Measurements from ENCODE around the gene PIP5K1C.
"Not testable (repeated sequence)": the region's sequence is repeated elsewhere in the genome, so short reads cannot be mapped to it uniquely, and the experiment has no call there.

PIP5K1C gene

GRCh38 chr19:3632739-3633558, 67.3 kb downstream of the PIP5K1C start:
- peak in 32 of 56 donors; percentile 5 to 68 (median 28) for DNase-seq

- DNase-seq, result no peak
Measured at GRCh38 chr19:3632098-3632497, 68.2 kb downstream of the PIP5K1C start.

- no peak for DNase-seq
Measured at GRCh38 chr19:3631053-3631861, 69.0 kb downstream of the PIP5K1C start.

GRCh38 chr19:3628766-3629165, 71.5 kb downstream of the PIP5K1C start:
- DNase-seq, result not testable (repeated sequence)

- no peak for DNase-seq
Measured at GRCh38 chr19:3627351-3627723, 72.9 kb downstream of the PIP5K1C start.

- peak; percentile 88 to 99 (median 96) for DNase-seq
Measured at GRCh38 chr19:3626473-3627350, 73.6 kb downstream of the PIP5K1C start, which contains the start of gene CACTIN. CACTIN (minus strand) TSS chr19:3626790; CDS start chr19:3626762, 28 bp downstream.

GRCh38 chr19:3625996-3626472, 74.2 kb downstream of the PIP5K1C start:
- DNase-seq, result no peak

GRCh38 chr19:3623716-3624115, 76.6 kb downstream of the PIP5K1C start:
- DNase-seq, result no peak

- DNase-seq, result no peak
Measured at GRCh38 chr19:3622224-3622623, 78.0 kb downstream of the PIP5K1C start.

- no peak for DNase-seq
Measured at GRCh38 chr19:3621689-3622088, 78.6 kb downstream of the PIP5K1C start.

- DNase-seq, result no peak
Measured at GRCh38 chr19:3620817-3621547, 79.3 kb downstream of the PIP5K1C start.

- no peak for DNase-seq
Measured at GRCh38 chr19:3620145-3620816, 80.0 kb downstream of the PIP5K1C start.

- DNase-seq, result no peak
Measured at GRCh38 chr19:3619631-3620012, 80.6 kb downstream of the PIP5K1C start.

GRCh38 chr19:3618811-3619630, 81.2 kb downstream of the PIP5K1C start:
- DNase-seq, result peak in 1 of 56 donors; percentile 19

GRCh38 chr19:3618144-3618810, 82.0 kb downstream of the PIP5K1C start:
- peak in 39 of 56 donors; percentile 3 to 77 (median 28) for DNase-seq

GRCh38 chr19:3617463-3617862, 82.8 kb downstream of the PIP5K1C start:
- no peak for DNase-seq

GRCh38 chr19:3615524-3616135, 84.6 kb downstream of the PIP5K1C start:
- DNase-seq, result no peak

Measured in nucleus accumbens (tissue), 56 donors.